WTC11 (cell line): ENCODE data around the gene ALDOA.

ENCODE experiments used
- CDX4 ChIP-seq: fragments of 250-450 bp; sonication (Bioruptor Pico); IDR thresholded peaks from 2 replicates; pipeline ENCODE4 v1.9.0; 2021; ENCODE audit warnings: moderate library complexity, mild to moderate bottlenecking, inconsistent platforms, borderline replicate concordance
- ZNF423 ChIP-seq: fragments of 250-450 bp; sonication (Bioruptor Pico); IDR thresholded peaks from 2 replicates; pipeline ENCODE4 v2.1.2; 2022; ENCODE audit warnings: mild to moderate bottlenecking, moderate library complexity

- TF ChIP-seq ZNF423 (CRISPR knock-in tag) = no peak
- TF ChIP-seq CDX4 (CRISPR knock-in tag) = no peak
These were observed 12.1 kb downstream of the ALDOA start for GRCh38 chr16:30077656-30078055.
